B cell (primary cell): ENCODE results near the gene HES4. TPM values are rescaled to one million over a fixed set of nuclear protein-coding genes. Genes with fewer than 3 reads are reported as not detected.

Experiments
- ATAC-seq: fragments of 200-7000 bp; cut with Tn5 transposase; one replicate; pipeline ENCODE4 v1.10.0; 2021; ENCODE audit warnings: low read depth, mild to moderate bottlenecking, moderate number of reproducible peaks, moderate library complexity
- CTCF ChIA-PET: fragments of 350-600 bp; sonication (Branson Sonifier 250); formaldehyde crosslinking; loops from one replicate; lab custom pipeline; 2021; ENCODE audit warnings: antibody characterized with exemption, inconsistent platforms; lab: Charles Lee
- POLR2A ChIA-PET: fragments of 350-600 bp; sonication (Branson Sonifier 250); formaldehyde crosslinking; loops from one replicate; lab custom pipeline; 2021; ENCODE audit warnings: antibody characterized with exemption; lab: Charles Lee
- DNase-seq: peaks from one replicate; pipeline ENCODE4 v3.0.0; 2013
- H2AFZ ChIP-seq: 2 replicates; pipeline ENCODE4 v1.6.1; 2012; ENCODE audit warnings: mild to moderate bottlenecking, low read depth, low read length; ENCODE audit not compliant: insufficient read depth, poor library complexity, severe bottlenecking
- H3K27ac ChIP-seq, 2 donors: 1 replicate in 1 of 2; 2 replicates in 1 of 2; pipeline ENCODE4 v1.5.1; 2012 to 2013; ENCODE audit warnings: low read length in 2 of 2, mild to moderate bottlenecking in 2 of 2, moderate library complexity in 1 of 2
- H3K27me3 ChIP-seq, 4 experiments: fragments of 200-600 bp in 1 of 4; sonication (generic) in 1 of 4; replicated peaks in 1 of 4; 1 replicate in 2 of 4; 2 replicates in 2 of 4; pipeline versions ENCODE4 v1.6.1 to v1.7.0; 2013 to 2016; ENCODE audit warnings: low read length in 3 of 4, mild to moderate bottlenecking in 2 of 4, mixed read lengths in 1 of 4, moderate library complexity in 1 of 4; ENCODE audit not compliant: insufficient read depth in 4 of 4, control insufficient read depth in 3 of 4; ENCODE audit errors: control extremely low read depth in 1 of 4
- H3K36me3 ChIP-seq, 2 experiments: replicated peaks in 1 of 2; 1 replicate in 1 of 2; 2 replicates in 1 of 2; pipeline versions ENCODE4 v1.6.1 to v1.7.1; 2013; ENCODE audit warnings: low read length in 1 of 2; ENCODE audit not compliant: insufficient read depth in 2 of 2, control insufficient read depth in 1 of 2; ENCODE audit errors: control extremely low read depth in 1 of 2, extremely low read depth in 1 of 2
- H3K4me1 ChIP-seq, 2 donors: fragments of 200-600 bp in 1 of 2; sonication (generic) in 1 of 2; 1 replicate in 1 of 2; 2 replicates in 1 of 2; pipeline versions ENCODE4 v1.5.1 to v1.6.1; 2013 to 2017; ENCODE audit warnings: low read length in 2 of 2; ENCODE audit not compliant: control insufficient read depth in 2 of 2, insufficient read depth in 2 of 2
- H3K4me2 ChIP-seq: replicated peaks from 2 replicates; pipeline ENCODE3; 2012; ENCODE audit warnings: mild to moderate bottlenecking, low read depth, low read length; ENCODE audit not compliant: poor library complexity, severe bottlenecking
- H3K4me3 ChIP-seq, 5 experiments: fragments of 200-600 bp in 1 of 5; sonication (generic) in 1 of 5; 1 replicate in 3 of 5; 2 replicates in 2 of 5; pipeline versions ENCODE4 v1.5.1 to v1.7.0; 2011 to 2016; ENCODE audit warnings: low read length in 4 of 5, mild to moderate bottlenecking in 4 of 5, low read depth in 2 of 5, control low read depth in 1 of 5, moderate library complexity in 1 of 5; ENCODE audit not compliant: insufficient read depth in 1 of 5; ENCODE audit errors: control extremely low read depth in 1 of 5, extremely low read depth in 1 of 5
- H3K79me2 ChIP-seq: fragments of 200-600 bp; sonication (generic); one replicate; pipeline ENCODE4 v1.6.0; 2016; ENCODE audit warnings: low read length; ENCODE audit not compliant: control insufficient read depth, insufficient read depth
- H3K9ac ChIP-seq: fragments of 200-600 bp; sonication (generic); 2 replicates; pipeline ENCODE4 v1.6.1; 2017; ENCODE audit warnings: mild to moderate bottlenecking, low read length, moderate library complexity
- H3K9me3 ChIP-seq, 3 donors: one replicate each; pipeline versions ENCODE4 v1.6.1 to v1.7.1; 2013; ENCODE audit warnings: low read length in 2 of 3; ENCODE audit not compliant: control insufficient read depth in 2 of 3, insufficient read depth in 1 of 3; ENCODE audit errors: control extremely low read depth in 1 of 3
- H4K20me1 ChIP-seq: 2 replicates; pipeline ENCODE4 v1.6.0; 2012; ENCODE audit warnings: mild to moderate bottlenecking, low read length; ENCODE audit not compliant: insufficient read depth, control insufficient read depth, poor library complexity, severe bottlenecking
- H3K27ac Mint-ChIP-seq: one replicate; pipeline ENCODE4 v1.8.0; 2021; ENCODE audit warnings: mixed read lengths
- H3K27me3 Mint-ChIP-seq: one replicate; pipeline ENCODE4 v1.8.0; 2021; ENCODE audit warnings: mixed read lengths
- H3K4me1 Mint-ChIP-seq: one replicate; pipeline ENCODE4 v1.8.0; 2021; ENCODE audit warnings: mixed read lengths
- H3K4me3 Mint-ChIP-seq: one replicate; pipeline ENCODE4 v1.8.0; 2021; ENCODE audit warnings: mixed read lengths
- H3K9me3 Mint-ChIP-seq: one replicate; pipeline ENCODE4 v1.8.0; 2022; ENCODE audit warnings: mixed read lengths; ENCODE audit not compliant: insufficient read depth
- EZH2 ChIP-seq: IDR thresholded peaks from 2 replicates; pipeline ENCODE4 v1.6.1; 2012; ENCODE audit warnings: borderline replicate concordance, low read depth, mild to moderate bottlenecking, moderate library complexity, low read length; ENCODE audit not compliant: insufficient read depth, poor library complexity, severe bottlenecking
- WGBS: methylation state at CpG from one replicate; pipeline ENCODE4 v1.1.5; 2013; ENCODE audit warnings: missing lambda C conversion rate; ENCODE audit not compliant: insufficient coverage; 5-methylcytosine and 5-hydroxymethylcytosine counted together
- intact Hi-C: fragments of 100-400 bp; cut with micrococcal nuclease; formaldehyde crosslinking; loops from one replicate; pipeline ENCODE4 v1.10.0; 2022
- polyA plus RNA-seq: library from polyadenylated mRNA; depleted of rRNA; stranded (reverse); fragments of >200 nt; gene quantifications from 2 replicates; pipeline ENCODE4 v1.2.3, GENCODE V29; 2012
- total RNA-seq, 2 donors: library from RNA; stranded (reverse); fragments of 120-200 nt in 1 of 2; gene quantifications; 1 replicate in 1 of 2; 2 replicates in 1 of 2; pipeline versions ENCODE4 v1.2.3 to v1.2.4, GENCODE V29; 2013 to 2022
- TF ChIP-seq, protein P1 (sequence below): fragments of 200-600 bp; IDR thresholded peaks from one replicate; pipeline ENCODE4 v1.8.0; 2022; ENCODE audit warnings: antibody characterized with exemption, mild to moderate bottlenecking

Gene HES4
- total and polyA plus RNA-seq, 2 donors (not counting 1 experiment from before 2014, with no cell fraction given) = 3.2 to 4.5 TPM

DNA sequence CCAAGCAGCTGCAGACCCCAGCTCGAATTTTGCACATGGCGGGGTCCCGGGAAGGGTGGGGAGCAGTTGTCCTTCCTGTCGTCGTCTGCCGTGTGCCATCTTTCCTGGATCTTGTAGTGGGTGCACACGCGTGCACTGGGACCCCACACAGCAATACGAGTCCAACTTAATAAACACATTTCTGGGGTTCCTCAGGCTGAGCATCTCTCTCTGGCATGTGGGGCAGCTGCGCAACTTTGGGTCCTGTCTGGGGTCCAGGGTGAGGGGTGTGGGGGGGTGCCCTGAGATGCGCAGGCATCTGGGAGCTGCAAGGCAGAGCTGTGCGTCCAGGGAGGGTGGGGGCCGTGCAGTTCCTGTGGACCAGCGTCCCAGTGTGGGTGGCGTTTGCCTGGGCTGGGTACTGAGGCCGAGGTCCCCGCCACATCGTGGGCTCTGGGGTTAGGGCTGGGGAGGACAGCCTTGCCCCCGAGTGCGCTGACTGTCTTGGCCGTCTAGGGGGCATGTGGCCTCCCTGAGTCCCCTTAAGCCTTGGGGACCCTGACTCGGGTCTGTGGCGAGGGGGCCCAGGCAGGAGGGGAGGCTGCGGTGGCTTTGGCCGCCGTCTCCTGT lies 34.3 kb downstream of the HES4 start:
- no peaks in the 10 kb centered on the region for H3K79me2 ChIP-seq
- intact Hi-C loops = no loop called here
- WGBS = 69% methylated on average over 26 of the region's 26 CpGs
- Mint-ChIP-seq H3K9me3 (no peaks in the 10 kb centered on the region), H3K27me3 (peaks cover 13% of the 10 kb centered on the region), H3K4me1 (peaks cover 6% of the 10 kb centered on the region), H3K27ac (no peak overlapping the region), H3K4me3 (peak overlapping the region; percentile 32)
- peaks cover 0 to 27% (median 6%) of the 10 kb centered on the region in 4 experiments for H3K27me3 ChIP-seq
- no peak overlapping the region for H3K4me3 ChIP-seq
- ChIA-PET CTCF (no interaction called here), POLR2A (no interaction called here)
- ATAC-seq (no peak), DNase-seq (no peak)
- no peaks in the 10 kb centered on the region for H3K9me3 ChIP-seq
- no peak overlapping the region for H3K27ac ChIP-seq
- H4K20me1 ChIP-seq = no peaks in the 10 kb centered on the region
- no peak for TF ChIP-seq EZH2
- TF ChIP-seq, protein P1, sequence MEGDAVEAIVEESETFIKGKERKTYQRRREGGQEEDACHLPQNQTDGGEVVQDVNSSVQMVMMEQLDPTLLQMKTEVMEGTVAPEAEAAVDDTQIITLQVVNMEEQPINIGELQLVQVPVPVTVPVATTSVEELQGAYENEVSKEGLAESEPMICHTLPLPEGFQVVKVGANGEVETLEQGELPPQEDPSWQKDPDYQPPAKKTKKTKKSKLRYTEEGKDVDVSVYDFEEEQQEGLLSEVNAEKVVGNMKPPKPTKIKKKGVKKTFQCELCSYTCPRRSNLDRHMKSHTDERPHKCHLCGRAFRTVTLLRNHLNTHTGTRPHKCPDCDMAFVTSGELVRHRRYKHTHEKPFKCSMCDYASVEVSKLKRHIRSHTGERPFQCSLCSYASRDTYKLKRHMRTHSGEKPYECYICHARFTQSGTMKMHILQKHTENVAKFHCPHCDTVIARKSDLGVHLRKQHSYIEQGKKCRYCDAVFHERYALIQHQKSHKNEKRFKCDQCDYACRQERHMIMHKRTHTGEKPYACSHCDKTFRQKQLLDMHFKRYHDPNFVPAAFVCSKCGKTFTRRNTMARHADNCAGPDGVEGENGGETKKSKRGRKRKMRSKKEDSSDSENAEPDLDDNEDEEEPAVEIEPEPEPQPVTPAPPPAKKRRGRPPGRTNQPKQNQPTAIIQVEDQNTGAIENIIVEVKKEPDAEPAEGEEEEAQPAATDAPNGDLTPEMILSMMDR = no peak
- H3K36me3 ChIP-seq = no peaks in the 10 kb centered on the region
- no peak overlapping the region for H3K9ac ChIP-seq
- H3K4me1 ChIP-seq = peaks cover 13 to 20% of the 10 kb centered on the region in 2 donors
- peak overlapping the region; percentile 99 for H3K4me2 ChIP-seq
- no peak overlapping the region for H2AFZ ChIP-seq

- 94% methylated on average over 31 of the region's 51 CpGs for WGBS
- peaks cover 6% of the 10 kb centered on the region for H3K4me1 Mint-ChIP-seq
- Histone ChIP-seq H3K4me1 (peaks cover 16 to 24% of the 10 kb centered on the region in 2 donors), H3K9ac (no peak overlapping the region), H3K27me3 (peaks cover 0 to 21% (median 5%) of the 10 kb centered on the region in 4 experiments), H2AFZ (no peak overlapping the region), H3K4me3 (no peak overlapping the region), H3K79me2 (no peaks in the 10 kb centered on the region), H3K9me3 (no peaks in the 10 kb centered on the region), H3K27ac (no peak overlapping the region), H3K4me2 (no peak overlapping the region), H3K36me3 (no peaks in the 10 kb centered on the region), H4K20me1 (no peaks in the 10 kb centered on the region)
- ATAC-seq (no peak), DNase-seq (no peak)
- H3K27ac Mint-ChIP-seq = no peak overlapping the region
- TF ChIP-seq EZH2 = no peak
- TF ChIP-seq, protein P1 = no peak
- H3K9me3 Mint-ChIP-seq = no peaks in the 10 kb centered on the region
- ChIA-PET CTCF (no interaction called here), POLR2A (no interaction called here)
- H3K27me3 Mint-ChIP-seq = peaks cover 13% of the 10 kb centered on the region
- no peak overlapping the region for H3K4me3 Mint-ChIP-seq
- intact Hi-C loops = no loop called here
Observed at GRCh38 chr1:964691-965525, 35.0 kb downstream of the HES4 start.
